CD14-positive monocyte (primary cell): Measurements from ENCODE around the gene STK4. TPM values are rescaled to one million over a fixed set of nuclear protein-coding genes. Genes with fewer than 3 reads are reported as not detected.

Experiments
- DNase-seq, 3 donors: peaks; one replicate each; pipeline ENCODE4 v3.0.0-alpha.2; 2011 to 2022
- H2AFZ ChIP-seq: 2 replicates; pipeline ENCODE4 v1.6.0; 2012; ENCODE audit warnings: mild to moderate bottlenecking, low read depth, low read length, inconsistent platforms; ENCODE audit not compliant: insufficient read depth, poor library complexity, severe bottlenecking
- H3K27ac ChIP-seq, 2 donors: 1 replicate in 1 of 2; 2 replicates in 1 of 2; pipeline ENCODE4 v1.5.1; 2012 to 2013; ENCODE audit warnings: low read length in 2 of 2, control low read depth in 1 of 2, inconsistent platforms in 1 of 2, low read depth in 1 of 2, mild to moderate bottlenecking in 1 of 2
- H3K27me3 ChIP-seq, 2 donors: one replicate each; pipeline versions ENCODE4 v1.6.0 to v1.6.1; 2011 to 2013; ENCODE audit warnings: low read length in 2 of 2; ENCODE audit not compliant: control insufficient read depth in 2 of 2, insufficient read depth in 2 of 2
- H3K36me3 ChIP-seq, 2 donors: replicated peaks in 1 of 2; 1 replicate in 1 of 2; 2 replicates in 1 of 2; pipeline versions ENCODE4 v1.5.1 to v1.6.1; 2012 to 2013; ENCODE audit warnings: low read length in 2 of 2, control low read depth in 1 of 2, inconsistent platforms in 1 of 2, mild to moderate bottlenecking in 1 of 2; ENCODE audit not compliant: insufficient read depth in 2 of 2, control insufficient read depth in 1 of 2
- H3K4me1 ChIP-seq, 2 donors: 1 replicate in 1 of 2; 2 replicates in 1 of 2; pipeline versions ENCODE4 v1.5.1 to v1.6.1; 2012 to 2013; ENCODE audit warnings: low read length in 2 of 2, control low read depth in 1 of 2, inconsistent platforms in 1 of 2, mild to moderate bottlenecking in 1 of 2, moderate library complexity in 1 of 2; ENCODE audit not compliant: insufficient read depth in 2 of 2, control insufficient read depth in 1 of 2
- H3K4me2 ChIP-seq: replicated peaks from 2 replicates; pipeline ENCODE3; 2012; ENCODE audit warnings: low read length, moderate library complexity, mild to moderate bottlenecking; ENCODE audit not compliant: poor library complexity, severe bottlenecking; ENCODE audit errors: extremely low read depth
- H3K4me3 ChIP-seq, 3 experiments: fragments of 200-600 bp in 1 of 3; sonication (generic) in 1 of 3; replicated peaks in 1 of 3; 1 replicate in 2 of 3; 2 replicates in 1 of 3; pipeline ENCODE4 v1.5.1; 2011 to 2013; ENCODE audit warnings: low read length in 3 of 3, mild to moderate bottlenecking in 3 of 3, control low read depth in 2 of 3, low read depth in 2 of 3, inconsistent platforms in 1 of 3, moderate library complexity in 1 of 3
- H3K79me2 ChIP-seq: 2 replicates; pipeline ENCODE4 v1.6.0; 2012; ENCODE audit warnings: mild to moderate bottlenecking, control low read depth, inconsistent platforms, low read length, moderate library complexity; ENCODE audit not compliant: insufficient read depth
- H3K9ac ChIP-seq: 2 replicates; pipeline ENCODE4 v1.6.0; 2017; ENCODE audit warnings: low read length, mild to moderate bottlenecking; ENCODE audit not compliant: insufficient read depth, poor library complexity, severe bottlenecking
- H3K9me3 ChIP-seq, 2 donors: replicated peaks in 1 of 2; 1 replicate in 1 of 2; 2 replicates in 1 of 2; pipeline versions ENCODE4 v1.5.1 to v1.6.1; 2012 to 2013; ENCODE audit warnings: low read length in 2 of 2, control low read depth in 1 of 2; ENCODE audit not compliant: control insufficient read depth in 1 of 2, insufficient read depth in 1 of 2
- H4K20me1 ChIP-seq: 2 replicates; pipeline ENCODE4 v1.6.0; 2012; ENCODE audit warnings: mild to moderate bottlenecking, low read length, control low read depth, moderate library complexity; ENCODE audit not compliant: insufficient read depth
- H3K27ac Mint-ChIP-seq, 7 donors: one replicate each; pipeline ENCODE4 v1.8.0; 2020; ENCODE audit warnings: mild to moderate bottlenecking in 7 of 7, mixed read lengths in 7 of 7, moderate library complexity in 6 of 7, inconsistent platforms in 2 of 7
- H3K27me3 Mint-ChIP-seq, 3 donors: one replicate each; pipeline ENCODE4 v1.8.0; 2021 to 2022; ENCODE audit warnings: low read depth in 3 of 3, mild to moderate bottlenecking in 3 of 3, mixed read lengths in 3 of 3, moderate library complexity in 3 of 3, inconsistent platforms in 1 of 3
- H3K36me3 Mint-ChIP-seq, 2 donors: one replicate each; pipeline ENCODE4 v1.8.0; 2020; ENCODE audit warnings: mixed read lengths in 2 of 2, inconsistent platforms in 1 of 2, mild to moderate bottlenecking in 1 of 2
- H3K4me1 Mint-ChIP-seq: one replicate; pipeline ENCODE4 v1.8.0; 2020; ENCODE audit warnings: mild to moderate bottlenecking, mixed read lengths
- H3K4me3 Mint-ChIP-seq, 2 donors: one replicate each; pipeline ENCODE4 v1.8.0; 2020; ENCODE audit warnings: mild to moderate bottlenecking in 2 of 2, mixed read lengths in 2 of 2, moderate library complexity in 1 of 2
- H3K9me3 Mint-ChIP-seq, 7 donors: one replicate each; pipeline ENCODE4 v1.8.0; 2020 to 2022; ENCODE audit warnings: mixed read lengths in 7 of 7, mild to moderate bottlenecking in 6 of 7, moderate library complexity in 6 of 7, inconsistent platforms in 2 of 7
- WGBS: methylation state at CpG from one replicate; pipeline ENCODE4 v1.1.5; 2013; ENCODE audit warnings: missing lambda C conversion rate; ENCODE audit not compliant: insufficient coverage; 5-methylcytosine and 5-hydroxymethylcytosine counted together
- intact Hi-C, 2 donors: fragments of 100-400 bp; cut with micrococcal nuclease; formaldehyde crosslinking; loops; one replicate each; pipeline versions ENCODE4 v1.15.0 to v1.15.1; 2023
- polyA plus RNA-seq, 3 donors: library from polyadenylated mRNA; depleted of rRNA in 1 of 3; unstranded in 2 of 3; stranded (reverse) in 1 of 3; fragments of 300-500 nt in 2 of 3; fragments of >200 nt in 1 of 3; fragmentation: Illumina TruSeq in 2 of 3; gene quantifications; 1 replicate in 2 of 3; 2 replicates in 1 of 3; pipeline ENCODE4 v1.2.3, GENCODE V29; 2012 to 2021
- TF ChIP-seq, protein P1 (sequence below): fragments of 200-600 bp; IDR thresholded peaks from one replicate; pipeline ENCODE4 v1.8.0; 2022; ENCODE audit warnings: antibody characterized with exemption, mild to moderate bottlenecking

The STK4 gene
- polyA plus RNA-seq, 3 donors = 53.0 to 123 (median 69.9) TPM

DNA sequence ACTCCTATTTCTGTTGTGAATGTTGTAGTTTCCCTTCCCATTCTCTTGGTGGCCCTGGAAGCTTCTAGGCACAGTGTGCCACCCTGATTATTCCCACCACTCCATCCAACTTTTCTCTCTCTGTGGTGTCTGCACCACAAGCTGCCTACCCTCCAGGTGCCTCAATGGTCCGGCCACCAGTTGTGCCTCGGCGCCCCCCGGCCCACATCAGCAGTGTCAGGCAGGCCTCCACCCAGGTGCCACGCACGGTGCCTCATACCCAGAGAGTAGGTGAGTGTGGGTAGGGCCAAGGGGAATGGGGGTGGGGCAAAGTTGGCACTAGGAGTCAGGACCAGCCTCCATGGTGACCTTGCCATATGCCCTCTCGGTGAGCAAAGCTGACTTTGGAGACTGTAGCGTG is 33.4 kb upstream of the STK4 start:
- Histone ChIP-seq H3K27ac (no peak overlapping the region), H3K9ac (no peak overlapping the region), H3K9me3 (no peaks in the 10 kb centered on the region), H4K20me1 (no peaks in the 10 kb centered on the region), H3K4me3 (no peak overlapping the region), H3K27me3 (no peaks in the 10 kb centered on the region), H3K4me2 (no peak overlapping the region), H3K36me3 (peaks cover 32 to 53% of the 10 kb centered on the region in 2 donors), H3K79me2 (no peaks in the 10 kb centered on the region), H2AFZ (no peak overlapping the region), H3K4me1 (no peaks in the 10 kb centered on the region)
- peaks cover 0 to 4% (median 0%) of the 10 kb centered on the region in 3 donors for H3K27me3 Mint-ChIP-seq
- H3K36me3 Mint-ChIP-seq = peaks cover 57 to 64% of the 10 kb centered on the region in 2 donors
- no peak overlapping the region for H3K27ac Mint-ChIP-seq
- H3K4me1 Mint-ChIP-seq = no peaks in the 10 kb centered on the region
- H3K9me3 Mint-ChIP-seq = no peaks in the 10 kb centered on the region
- DNase-seq = no peak
- intact Hi-C loops = no loop called here
- H3K4me3 Mint-ChIP-seq = no peak overlapping the region
- TF ChIP-seq, protein P1, sequence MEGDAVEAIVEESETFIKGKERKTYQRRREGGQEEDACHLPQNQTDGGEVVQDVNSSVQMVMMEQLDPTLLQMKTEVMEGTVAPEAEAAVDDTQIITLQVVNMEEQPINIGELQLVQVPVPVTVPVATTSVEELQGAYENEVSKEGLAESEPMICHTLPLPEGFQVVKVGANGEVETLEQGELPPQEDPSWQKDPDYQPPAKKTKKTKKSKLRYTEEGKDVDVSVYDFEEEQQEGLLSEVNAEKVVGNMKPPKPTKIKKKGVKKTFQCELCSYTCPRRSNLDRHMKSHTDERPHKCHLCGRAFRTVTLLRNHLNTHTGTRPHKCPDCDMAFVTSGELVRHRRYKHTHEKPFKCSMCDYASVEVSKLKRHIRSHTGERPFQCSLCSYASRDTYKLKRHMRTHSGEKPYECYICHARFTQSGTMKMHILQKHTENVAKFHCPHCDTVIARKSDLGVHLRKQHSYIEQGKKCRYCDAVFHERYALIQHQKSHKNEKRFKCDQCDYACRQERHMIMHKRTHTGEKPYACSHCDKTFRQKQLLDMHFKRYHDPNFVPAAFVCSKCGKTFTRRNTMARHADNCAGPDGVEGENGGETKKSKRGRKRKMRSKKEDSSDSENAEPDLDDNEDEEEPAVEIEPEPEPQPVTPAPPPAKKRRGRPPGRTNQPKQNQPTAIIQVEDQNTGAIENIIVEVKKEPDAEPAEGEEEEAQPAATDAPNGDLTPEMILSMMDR = no peak
- 100% methylated on average over 6 of the region's 8 CpGs for WGBS

DNA sequence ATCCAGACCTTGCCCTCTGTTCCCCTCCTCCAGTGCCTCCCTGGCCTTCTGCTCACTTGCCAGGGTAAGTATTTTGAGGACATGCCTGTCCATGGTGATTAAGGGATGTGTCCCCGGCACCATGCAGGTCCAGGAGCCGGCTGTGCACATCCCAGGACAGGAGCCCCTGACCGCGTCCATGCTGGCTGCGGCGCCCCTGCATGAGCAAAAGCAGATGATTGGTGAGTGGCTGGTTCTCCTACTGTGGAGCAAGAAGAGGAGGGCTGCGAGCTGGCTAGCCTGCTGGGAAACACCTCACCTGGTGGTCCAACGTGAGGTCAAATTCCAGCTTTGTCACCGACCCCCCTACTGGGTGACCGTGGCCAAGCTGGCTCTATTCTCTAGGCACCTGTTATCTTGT is 29.8 kb upstream of the STK4 start:
- intact Hi-C loops = no loop called here
- peak overlapping the region in 1 of 7 donors; percentile 61 for H3K27ac Mint-ChIP-seq
- H3K36me3 Mint-ChIP-seq = peaks cover 69 to 79% of the 10 kb centered on the region in 2 donors

More for the DNA sequence above, 29.8 kb upstream of the STK4 start:
- no peaks in the 10 kb centered on the region for H3K4me1 ChIP-seq
- no peaks in the 10 kb centered on the region for H3K27me3 Mint-ChIP-seq
- peaks cover 55 to 89% of the 10 kb centered on the region in 2 donors for H3K36me3 ChIP-seq
- H2AFZ ChIP-seq = no peak overlapping the region
- no peak overlapping the region for H3K4me3 ChIP-seq
- no peaks in the 10 kb centered on the region for H3K4me1 Mint-ChIP-seq
- H3K4me2 ChIP-seq = no peak overlapping the region
- no peak overlapping the region for H3K9ac ChIP-seq
- H3K9me3 ChIP-seq = no peaks in the 10 kb centered on the region
- no peak for DNase-seq
- no peak overlapping the region for H3K4me3 Mint-ChIP-seq
- no peaks in the 10 kb centered on the region for H3K79me2 ChIP-seq
- no peaks in the 10 kb centered on the region for H4K20me1 ChIP-seq
- 93% methylated on average over 3 of the region's 10 CpGs for WGBS
- no peaks in the 10 kb centered on the region for H3K9me3 Mint-ChIP-seq
- TF ChIP-seq, protein P1 = no peak
- H3K27ac ChIP-seq = no peak overlapping the region
- no peaks in the 10 kb centered on the region for H3K27me3 ChIP-seq
